Keratinocyte (primary cell): ENCODE measurements around the gene CACNA2D1. TPM values are rescaled to one million over a fixed set of nuclear protein-coding genes. Genes with fewer than 3 reads are reported as not detected.

Experiments
- DNase-seq: peaks from one replicate; pipeline ENCODE4 v3.0.0-alpha.2; 2011; ENCODE audit warnings: low read depth, missing footprints, low spot score
- FAIRE-seq: peaks from 2 replicates; lab custom pipeline; 2011; peaks lifted over from hg19 to GRCh38; lab: Jason Lieb, UNC
- H2AFZ ChIP-seq: 2 replicates; pipeline ENCODE4 v1.6.0; 2012; ENCODE audit warnings: low read length, control low read depth, inconsistent platforms; ENCODE audit not compliant: control insufficient read depth
- H3K27ac ChIP-seq: 2 replicates; pipeline ENCODE4 v1.5.1; 2011; ENCODE audit warnings: low read length; ENCODE audit not compliant: control insufficient read depth, insufficient read depth
- H3K27me3 ChIP-seq: 3 replicates; pipeline ENCODE4 v1.6.0; 2011; ENCODE audit warnings: low read length; ENCODE audit not compliant: control insufficient read depth, insufficient read depth; ENCODE audit errors: extremely low read depth
- H3K36me3 ChIP-seq, 2 experiments: 2 replicates in 1 of 2; 3 replicates in 1 of 2; pipeline ENCODE4 v1.5.1; 2011; ENCODE audit warnings: low read length in 2 of 2, mild to moderate bottlenecking in 1 of 2; ENCODE audit not compliant: control insufficient read depth in 2 of 2, insufficient read depth in 2 of 2; ENCODE audit errors: extremely low read depth in 1 of 2
- H3K4me1 ChIP-seq: 3 replicates; pipeline ENCODE4 v1.5.1; 2011; ENCODE audit warnings: low read length; ENCODE audit not compliant: control insufficient read depth, insufficient read depth; ENCODE audit errors: extremely low read depth
- H3K4me2 ChIP-seq: 3 replicates; pipeline ENCODE4 v1.6.0; 2011; ENCODE audit warnings: low read depth, low read length; ENCODE audit not compliant: control insufficient read depth, insufficient read depth; ENCODE audit errors: extremely low read depth
- H3K4me3 ChIP-seq, 3 experiments: fragments of 200-600 bp in 1 of 3; sonication (generic) in 1 of 3; 2 replicates in 2 of 3; 3 replicates in 1 of 3; pipeline ENCODE4 v1.5.1; 2011 to 2016; ENCODE audit warnings: low read length in 3 of 3, mild to moderate bottlenecking in 3 of 3, control low read depth in 2 of 3, inconsistent platforms in 1 of 3, low read depth in 1 of 3, mixed read lengths in 1 of 3, mixed run types in 1 of 3, moderate library complexity in 1 of 3; ENCODE audit not compliant: control insufficient read depth in 2 of 3, insufficient read depth in 2 of 3; ENCODE audit errors: extremely low read depth in 1 of 3
- H3K79me2 ChIP-seq: 2 replicates; pipeline ENCODE4 v1.6.0; 2012; ENCODE audit warnings: low read length; ENCODE audit not compliant: control insufficient read depth, insufficient read depth
- H3K9ac ChIP-seq: 3 replicates; pipeline ENCODE4 v1.6.0; 2011; ENCODE audit warnings: low read length; ENCODE audit not compliant: control insufficient read depth, insufficient read depth; ENCODE audit errors: extremely low read depth
- H3K9me1 ChIP-seq: 3 replicates; pipeline ENCODE4 v1.6.0; 2011; ENCODE audit warnings: low read length; ENCODE audit not compliant: control insufficient read depth, insufficient read depth; ENCODE audit errors: extremely low read depth
- H3K9me3 ChIP-seq: 2 replicates; pipeline ENCODE4 v1.5.1; 2012; ENCODE audit warnings: low read depth, low read length; ENCODE audit not compliant: control insufficient read depth
- H4K20me1 ChIP-seq: 3 replicates; pipeline ENCODE4 v1.6.0; 2011; ENCODE audit warnings: low read length; ENCODE audit not compliant: control insufficient read depth, insufficient read depth; ENCODE audit errors: extremely low read depth
- CTCF ChIP-seq, 3 experiments: IDR thresholded peaks in 1 of 3; conservative IDR thresholded peaks in 1 of 3; optimal IDR thresholded peaks in 1 of 3; 2 replicates in 2 of 3; 3 replicates in 1 of 3; pipeline versions ENCODE3 to v1.5.1; 2011; ENCODE audit warnings: low read length in 3 of 3, mild to moderate bottlenecking in 3 of 3, moderate library complexity in 2 of 3, control low read depth in 1 of 3, inconsistent platforms in 1 of 3; ENCODE audit not compliant: insufficient read depth in 2 of 3; ENCODE audit errors: extremely low read depth in 1 of 3
- EZH2 ChIP-seq: IDR thresholded peaks from one replicate; pipeline ENCODE4 v1.6.1; 2012; ENCODE audit warnings: inconsistent platforms, mild to moderate bottlenecking, low read length, moderate library complexity
- dilution Hi-C: fragments of 300-500 bp; cut with MboI; formaldehyde crosslinking; loops from one replicate; pipeline ENCODE4 v1.7.0; 2020; ENCODE audit warnings: low sequenced_read_pairs; ENCODE audit not compliant: extremely low pct_ligation_motif_present
- polyA plus RNA-seq, 5 experiments: library from polyadenylated mRNA; depleted of rRNA in 3 of 5; stranded (reverse) in 3 of 5; stranded (forward) in 1 of 5; unstranded in 1 of 5; fragments of >200 nt; gene quantifications; 1 replicate in 1 of 5; 2 replicates in 3 of 5; 3 replicates in 1 of 5; pipeline versions ENCODE4 v1.2.1 to v1.2.3, GENCODE V29; 2011 to 2012; ENCODE audit warnings: missing spikeins in 2 of 5, low read depth in 1 of 5, low replicate concordance in 1 of 5

CACNA2D1 gene
- polyA plus RNA-seq, 1 donor (not counting 4 experiments of a cell fraction or from before 2014, with no cell fraction given), result 1.8 TPM

GRCh38 chr7:82330706-82331215 lies 112.8 kb downstream of the CACNA2D1 start:
- H3K9ac ChIP-seq, result no peak overlapping the region
- H3K4me3 ChIP-seq, result no peak overlapping the region
- H3K27me3 ChIP-seq, result no peaks in the 10 kb centered on the region
- dilution Hi-C loops, result no loop called here
- H3K36me3 ChIP-seq, result no peaks in the 10 kb centered on the region
- no peaks in the 10 kb centered on the region for H3K79me2 ChIP-seq
- FAIRE-seq (no peak), DNase-seq (no peak)
- H3K9me3 ChIP-seq, result no peaks in the 10 kb centered on the region
- TF ChIP-seq CTCF (optimal IDR thresholded peaks at IDR 0.05 in 1 of 3, IDR thresholded peaks at IDR 0.05 in 1 of 3, conservative IDR thresholded peaks at IDR 0.05 in 1 of 3; ENCODE audit: extremely low read depth in 1 of 3, insufficient read depth in 2 of 3, low read length in 3 of 3), result no peak
- TF ChIP-seq EZH2, result no peak
- no peak overlapping the region for H2AFZ ChIP-seq
- H3K4me1 ChIP-seq, result no peaks in the 10 kb centered on the region
- no peaks in the 10 kb centered on the region for H3K9me1 ChIP-seq
- no peaks in the 10 kb centered on the region for H4K20me1 ChIP-seq
- H3K4me2 ChIP-seq, result no peak overlapping the region
- no peak overlapping the region for H3K27ac ChIP-seq

- dilution Hi-C loops, result no loop called here
- no peak for TF ChIP-seq EZH2
- TF ChIP-seq CTCF (optimal IDR thresholded peaks at IDR 0.05 in 1 of 3, IDR thresholded peaks at IDR 0.05 in 1 of 3, conservative IDR thresholded peaks at IDR 0.05 in 1 of 3; ENCODE audit: extremely low read depth in 1 of 3, insufficient read depth in 2 of 3, low read length in 3 of 3), result no peak
- Histone ChIP-seq H3K27me3 (no peaks in the 10 kb centered on the region), H3K27ac (no peak overlapping the region), H3K9me3 (no peaks in the 10 kb centered on the region), H3K36me3 (no peaks in the 10 kb centered on the region), H4K20me1 (no peaks in the 10 kb centered on the region), H3K4me2 (no peak overlapping the region), H2AFZ (no peak overlapping the region), H3K9me1 (no peaks in the 10 kb centered on the region), H3K79me2 (no peaks in the 10 kb centered on the region), H3K9ac (no peak overlapping the region), H3K4me3 (no peak overlapping the region), H3K4me1 (no peaks in the 10 kb centered on the region)
- DNase-seq (no peak), FAIRE-seq (no peak)
These were observed 115.7 kb downstream of the CACNA2D1 start for GRCh38 chr7:82327898-82328297.
